Lower lobe of right lung (tissue), 2 donors: ENCODE results near the gene PALLD. TPM values are rescaled to one million over a fixed set of nuclear protein-coding genes. Genes with fewer than 3 reads are reported as not detected.
A peak's percentile ranks its signal among the peaks of the same experiment; 100 is the strongest.

Source experiments
- ATAC-seq, 2 donors: fragments of 200-7000 bp; cut with Tn5 transposase; one replicate each; pipeline ENCODE4 v1.9.1; 2020 to 2022; ENCODE audit warnings: mild to moderate bottlenecking in 2 of 2, moderate library complexity in 2 of 2
- DNase-seq: peaks from one replicate; pipeline ENCODE4 v3.0.0-alpha.2; 2020
- H3K27ac ChIP-seq: fragments of 200-600 bp; one replicate; pipeline ENCODE4 v1.8.0; 2022
- H3K27me3 ChIP-seq: fragments of 200-600 bp; one replicate; pipeline ENCODE4 v1.8.0; 2022; ENCODE audit warnings: low read depth
- H3K36me3 ChIP-seq: fragments of 200-600 bp; one replicate; pipeline ENCODE4 v1.8.0; 2022; ENCODE audit warnings: mild to moderate bottlenecking
- H3K4me1 ChIP-seq: fragments of 200-600 bp; one replicate; pipeline ENCODE4 v1.8.0; 2022
- H3K4me3 ChIP-seq: fragments of 200-600 bp; one replicate; pipeline ENCODE4 v1.8.0; 2022; ENCODE audit warnings: mild to moderate bottlenecking
- H3K9me3 ChIP-seq: fragments of 200-600 bp; one replicate; pipeline ENCODE4 v1.8.0; 2022
- CTCF ChIP-seq: fragments of 200-600 bp; IDR thresholded peaks from one replicate; pipeline ENCODE4 v1.8.0; 2022; ENCODE audit warnings: antibody characterized with exemption, mild to moderate bottlenecking
- intact Hi-C: fragments of 100-400 bp; cut with DNase I; formaldehyde crosslinking; loops from one replicate; pipeline ENCODE4 v1.11.0; 2022
- total RNA-seq: library from RNA; stranded (reverse); fragmentation: NEBNext Ultra II Directional; extraction: Animal tissue kit (Norgen Biotek cat#: 25700); gene quantifications from one replicate; pipeline ENCODE4 v1.2.1, GENCODE V29; 2021
- donor health status: DM: no; HTN: yes; CAD: no; lungs with severe emphysema.

Gene PALLD
- total RNA-seq, 1 donor from 2014 or later: 91.9 TPM

- Histone ChIP-seq H3K27ac (no peak overlapping the region), H3K27me3 (no peaks in the 10 kb centered on the region), H3K9me3 (no peaks in the 10 kb centered on the region), H3K4me1 (peaks cover 23% of the 10 kb centered on the region), H3K4me3 (peak overlapping the region; percentile 60), H3K36me3 (no peaks in the 10 kb centered on the region)
- ATAC-seq (no peak), DNase-seq (no peak)
- TF ChIP-seq CTCF: no peak
- intact Hi-C loops: no loop called here
Observed at GRCh38 chr4:168632301-168632725, 135.5 kb downstream of the PALLD start.

GRCh38 chr4:168633064-168633463 lies 136.2 kb downstream of the PALLD start:
- H3K27me3 ChIP-seq: no peaks in the 10 kb centered on the region
- H3K9me3 ChIP-seq: no peaks in the 10 kb centered on the region
- H3K4me1 ChIP-seq: peaks cover 23% of the 10 kb centered on the region
- ATAC-seq (no peak), DNase-seq (no peak)
- no peak for TF ChIP-seq CTCF
- intact Hi-C loops: no loop called here
- H3K27ac ChIP-seq: no peak overlapping the region
- H3K4me3 ChIP-seq: peak overlapping the region; percentile 10
- no peaks in the 10 kb centered on the region for H3K36me3 ChIP-seq

GRCh38 chr4:168633496-168633895 lies 136.6 kb downstream of the PALLD start:
- peaks cover 23% of the 10 kb centered on the region for H3K4me1 ChIP-seq
- no peak overlapping the region for H3K4me3 ChIP-seq
- intact Hi-C loops: no loop called here
- ATAC-seq: no peak
- TF ChIP-seq CTCF: no peak
- no peak for DNase-seq
- H3K27ac ChIP-seq: no peak overlapping the region
- H3K9me3 ChIP-seq: no peaks in the 10 kb centered on the region
- H3K27me3 ChIP-seq: no peaks in the 10 kb centered on the region
- H3K36me3 ChIP-seq: no peaks in the 10 kb centered on the region

- no peak for TF ChIP-seq CTCF
- ATAC-seq (peak in 1 of 2 donors; percentile 2), DNase-seq (no peak)
- no peak overlapping the region for H3K27ac ChIP-seq
- intact Hi-C loops: no loop called here
- H3K4me1 ChIP-seq: peaks cover 23% of the 10 kb centered on the region
- no peaks in the 10 kb centered on the region for H3K36me3 ChIP-seq
- no peak overlapping the region for H3K4me3 ChIP-seq
- no peaks in the 10 kb centered on the region for H3K27me3 ChIP-seq
- no peaks in the 10 kb centered on the region for H3K9me3 ChIP-seq
Observed at GRCh38 chr4:168634276-168634802, 137.5 kb downstream of the PALLD start.

GRCh38 chr4:168636040-168636439 lies 139.2 kb downstream of the PALLD start:
- intact Hi-C loops: no loop called here
- Histone ChIP-seq H3K4me3 (no peak overlapping the region), H3K4me1 (peaks cover 23% of the 10 kb centered on the region), H3K9me3 (no peaks in the 10 kb centered on the region), H3K27ac (no peak overlapping the region), H3K27me3 (no peaks in the 10 kb centered on the region), H3K36me3 (no peaks in the 10 kb centered on the region)
- DNase-seq: no peak
- no peak for TF ChIP-seq CTCF
- ATAC-seq: no peak
